ENCODE results near the gene NBPF6. TPM values are rescaled to one million over a fixed set of nuclear protein-coding genes. Genes with fewer than 3 reads are reported as not detected.
"Not testable (repeated sequence)": the region's sequence is repeated elsewhere in the genome, so short reads cannot be mapped to it uniquely, and the experiment has no call there.

NBPF6 gene
- total and polyA plus RNA-seq, 2 experiments from 2014 or later: not detected

- no peaks in the 10 kb centered on the region for H3K4me1 Mint-ChIP-seq
- H3K9me3 Mint-ChIP-seq: peaks cover 79% of the 10 kb centered on the region
- Histone ChIP-seq H3K9me2 (ENCODE audit: insufficient read depth) (no peaks in the 10 kb centered on the region), H4K20me1 (replicated peaks; ENCODE audit: insufficient read depth) (no peaks in the 10 kb centered on the region), H2AFZ (no peak overlapping the region), H3K36me3 (ENCODE audit: insufficient read depth) (no peaks in the 10 kb centered on the region), H3K4me2 (no peak overlapping the region), H3K27me3 (ENCODE audit: insufficient read depth) (no peaks in the 10 kb centered on the region), H3K27ac (ENCODE audit: low read depth) (no peak overlapping the region), H3K4me3 (no peak overlapping the region), H3K79me2 (replicated peaks; ENCODE audit: insufficient read depth) (no peaks in the 10 kb centered on the region), H3K4me1 (ENCODE audit: insufficient read depth) (no peaks in the 10 kb centered on the region), H3F3A (replicated peaks; ENCODE audit: low read depth) (no peaks in the 10 kb centered on the region)
- H3K36me3 Mint-ChIP-seq (ENCODE audit: low read depth): peaks cover 38% of the 10 kb centered on the region
- DNase-seq (ENCODE audit: low spot score) (no peak), ATAC-seq (no peak)
- no peak overlapping the region for H3K27ac Mint-ChIP-seq
- H3K27me3 Mint-ChIP-seq (ENCODE audit: insufficient read depth, low read depth, poor library complexity): peaks cover 3% of the 10 kb centered on the region
- H3K4me3 Mint-ChIP-seq: no peak overlapping the region
- TF ChIP-seq POLR2AphosphoS5 (IDR thresholded peaks at IDR 0.05; ENCODE audit: low read depth) (no peak), EZH2phosphoT487 (IDR thresholded peaks at IDR 0.05; ENCODE audit: unreplicated experiment) (no peak), STAT1 (IDR thresholded peaks at IDR 0.05; ENCODE audit: unreplicated experiment) (no peak), EZH2 (IDR thresholded peaks at IDR 0.05; ENCODE audit: low read depth, unreplicated experiment) (no peak), CTCF (conservative IDR thresholded peaks at IDR 0.05; ENCODE audit: low read depth in 2 of 2) (no peak), NANOG (IDR thresholded peaks at IDR 0.05; ENCODE audit: borderline replicate concordance) (no peak), ZNF114 (CRISPR knock-in tag; IDR thresholded peaks at IDR 0.05) (no peak)
Observed at GRCh38 chr1:108482708-108483107, 32.6 kb downstream of the NBPF6 start.

GRCh38 chr1:108485990-108486389 is 35.8 kb downstream of the NBPF6 start:
- peaks cover 64% of the 10 kb centered on the region for H3K9me3 Mint-ChIP-seq

GRCh38 chr1:108486707-108487106 is 36.6 kb downstream of the NBPF6 start:
- H3F3A ChIP-seq (replicated peaks; ENCODE audit: low read depth); H3K4me2 ChIP-seq; H3K36me3 ChIP-seq (ENCODE audit: insufficient read depth); H2AFZ ChIP-seq; ATAC-seq; H4K20me1 ChIP-seq (replicated peaks; ENCODE audit: insufficient read depth); H3K9me2 ChIP-seq (ENCODE audit: insufficient read depth); H3K4me3 ChIP-seq; H3K27me3 ChIP-seq (ENCODE audit: insufficient read depth); H3K4me3 Mint-ChIP-seq; H3K27ac ChIP-seq (ENCODE audit: low read depth); H3K4me1 Mint-ChIP-seq; H3K4me1 ChIP-seq (ENCODE audit: insufficient read depth); H3K79me2 ChIP-seq (replicated peaks; ENCODE audit: insufficient read depth); DNase-seq (ENCODE audit: low spot score); H3K27me3 Mint-ChIP-seq (ENCODE audit: insufficient read depth, low read depth, poor library complexity); H3K27ac Mint-ChIP-seq: not testable (repeated sequence)
- peaks cover 57% of the 10 kb centered on the region for H3K9me3 Mint-ChIP-seq
- H3K36me3 Mint-ChIP-seq (ENCODE audit: low read depth): peaks cover 29% of the 10 kb centered on the region

More at GRCh38 chr1:108485990-108486389, 35.8 kb downstream of the NBPF6 start:
- not testable (repeated sequence) for ATAC-seq; H3K4me3 ChIP-seq; H2AFZ ChIP-seq; H3K27me3 Mint-ChIP-seq (ENCODE audit: insufficient read depth, low read depth, poor library complexity); H3K9me2 ChIP-seq (ENCODE audit: insufficient read depth); H3K36me3 ChIP-seq (ENCODE audit: insufficient read depth); H3K27ac Mint-ChIP-seq; H3K27me3 ChIP-seq (ENCODE audit: insufficient read depth); H4K20me1 ChIP-seq (replicated peaks; ENCODE audit: insufficient read depth); H3K79me2 ChIP-seq (replicated peaks; ENCODE audit: insufficient read depth); H3K4me3 Mint-ChIP-seq; H3K4me2 ChIP-seq; H3K27ac ChIP-seq (ENCODE audit: low read depth); H3F3A ChIP-seq (replicated peaks; ENCODE audit: low read depth); H3K4me1 ChIP-seq (ENCODE audit: insufficient read depth); H3K4me1 Mint-ChIP-seq; DNase-seq (ENCODE audit: low spot score)
- H3K36me3 Mint-ChIP-seq (ENCODE audit: low read depth): peaks cover 28% of the 10 kb centered on the region

GRCh38 chr1:108495008-108495407 is 44.9 kb downstream of the NBPF6 start:
- H3K36me3 Mint-ChIP-seq (ENCODE audit: low read depth); H3F3A ChIP-seq (replicated peaks; ENCODE audit: low read depth); H3K4me3 ChIP-seq; H3K27ac ChIP-seq (ENCODE audit: low read depth); H2AFZ ChIP-seq; H3K27me3 Mint-ChIP-seq (ENCODE audit: insufficient read depth, low read depth, poor library complexity); H3K79me2 ChIP-seq (replicated peaks; ENCODE audit: insufficient read depth); H3K36me3 ChIP-seq (ENCODE audit: insufficient read depth); H3K4me1 ChIP-seq (ENCODE audit: insufficient read depth); H3K9me2 ChIP-seq (ENCODE audit: insufficient read depth); ATAC-seq; H3K4me1 Mint-ChIP-seq; H3K27ac Mint-ChIP-seq; H4K20me1 ChIP-seq (replicated peaks; ENCODE audit: insufficient read depth); H3K4me3 Mint-ChIP-seq; DNase-seq (ENCODE audit: low spot score); H3K4me2 ChIP-seq; H3K27me3 ChIP-seq (ENCODE audit: insufficient read depth): not testable (repeated sequence)
- H3K9me3 Mint-ChIP-seq: peaks cover 13% of the 10 kb centered on the region; the same call in 2 of the 3 replicates

GRCh38 chr1:108496856-108497255 is 46.7 kb downstream of the NBPF6 start:
- not testable (repeated sequence) for H3F3A ChIP-seq (replicated peaks; ENCODE audit: low read depth); H3K4me3 Mint-ChIP-seq; H3K4me3 ChIP-seq; H3K27ac Mint-ChIP-seq; DNase-seq (ENCODE audit: low spot score); H2AFZ ChIP-seq; H3K27ac ChIP-seq (ENCODE audit: low read depth); H3K27me3 Mint-ChIP-seq (ENCODE audit: insufficient read depth, low read depth, poor library complexity); H3K79me2 ChIP-seq (replicated peaks; ENCODE audit: insufficient read depth); H3K4me1 ChIP-seq (ENCODE audit: insufficient read depth); H4K20me1 ChIP-seq (replicated peaks; ENCODE audit: insufficient read depth); H3K27me3 ChIP-seq (ENCODE audit: insufficient read depth); H3K4me2 ChIP-seq; H3K4me1 Mint-ChIP-seq; H3K9me3 Mint-ChIP-seq; H3K36me3 Mint-ChIP-seq (ENCODE audit: low read depth); H3K9me2 ChIP-seq (ENCODE audit: insufficient read depth); H3K36me3 ChIP-seq (ENCODE audit: insufficient read depth); ATAC-seq

All from GM23338 (cell line).